A549 (cell line): ENCODE measurements around the gene PLBD2. TPM values are rescaled to one million over a fixed set of nuclear protein-coding genes. Genes with fewer than 3 reads are reported as not detected.

Experiments used
- ATAC-seq, 2 experiments: fragments of 200-7000 bp in 1 of 2; fragments of >200 bp in 1 of 2; cut with Nextera tagmentation in 1 of 2; cut with Tn5 transposase in 1 of 2; 3 replicates each; pipeline versions ENCODE4 v1.8.0 to v1.9.1; 2018 to 2020; ENCODE audit warnings: mild to moderate bottlenecking in 1 of 2, moderate library complexity in 1 of 2
- CTCF ChIA-PET: fragments of 300-600 bp; sonication (Branson Sonifier 250); formaldehyde crosslinking; extraction: SDS; loops from one replicate; lab custom pipeline; 2021; ENCODE audit warnings: antibody characterized with exemption, inconsistent platforms; lab: Yijun Ruan, JAX
- POLR2A ChIA-PET: fragments of 350-600 bp; formaldehyde crosslinking; extraction: SDS; loops from one replicate; lab custom pipeline; 2021; ENCODE audit warnings: antibody characterized with exemption, inconsistent platforms; lab: Yijun Ruan, JAX
- DNase-seq, 2 experiments: peaks; one replicate each; pipeline versions ENCODE4 v3.0.0 to v3.0.0-alpha.2; 2011 to 2016; ENCODE audit warnings: low read depth in 1 of 2, low spot score in 1 of 2
- FAIRE-seq: peaks from 2 replicates; lab custom pipeline; 2011; peaks lifted over from hg19 to GRCh38; lab: Jason Lieb, UNC
- H3K27ac ChIP-seq, 2 experiments: fragments of >200 bp; sonication (Bioruptor Twin); formaldehyde crosslinking; 3 replicates each; pipeline ENCODE4 v1.5.1; 2016 to 2017
- H3K4me1 ChIP-seq: fragments of >200 bp; sonication (Bioruptor Twin); formaldehyde crosslinking; 3 replicates; pipeline ENCODE4 v1.6.1; 2016
- H3K4me2 ChIP-seq: fragments of >200 bp; sonication (Bioruptor Twin); formaldehyde crosslinking; 3 replicates; pipeline ENCODE4 v1.6.1; 2016
- H3K4me3 ChIP-seq: fragments of >200 bp; sonication (Bioruptor Twin); formaldehyde crosslinking; 3 replicates; pipeline ENCODE4 v1.5.1; 2016
- H3K9me3 ChIP-seq: fragments of >200 bp; sonication (Bioruptor Twin); formaldehyde crosslinking; 3 replicates; pipeline ENCODE4 v1.6.1; 2016
- BCL3 ChIP-seq: fragments of >200 bp; sonication (Bioruptor Twin); formaldehyde crosslinking; IDR thresholded peaks from 3 replicates; pipeline ENCODE4 v1.6.1; 2016
- BHLHE40 ChIP-seq: IDR thresholded peaks from 2 replicates; pipeline ENCODE4 v1.6.1; 2012; ENCODE audit warnings: low read depth, low read length, inconsistent platforms
- EHF ChIP-seq: fragments of 250-450 bp; sonication (Bioruptor Pico); IDR thresholded peaks from 2 replicates; pipeline ENCODE4 v1.5.0; 2020; ENCODE audit warnings: mild to moderate bottlenecking
- EHMT2 ChIP-seq: fragments of 200-600 bp; sonication (generic); IDR thresholded peaks from 2 replicates; pipeline ENCODE4 v1.6.1; 2016; ENCODE audit warnings: antibody characterized with exemption, low read depth, mild to moderate bottlenecking, moderate library complexity
- GATA3 ChIP-seq: IDR thresholded peaks from 2 replicates; pipeline ENCODE4 v1.6.1; 2012; ENCODE audit warnings: borderline replicate concordance
- HDAC2 ChIP-seq: fragments of 200-600 bp; sonication (generic); IDR thresholded peaks from 2 replicates; pipeline ENCODE4 v1.6.1; 2016
- JUNB ChIP-seq: fragments of >200 bp; sonication (Bioruptor Twin); formaldehyde crosslinking; IDR thresholded peaks from 2 replicates; pipeline ENCODE4 v1.6.1; 2016
- KDM1A ChIP-seq: fragments of 200-600 bp; sonication (generic); IDR thresholded peaks from 2 replicates; pipeline ENCODE4 v1.6.1; 2016; ENCODE audit warnings: low read depth, mild to moderate bottlenecking
- MYC ChIP-seq: IDR thresholded peaks from 2 replicates; pipeline ENCODE4 v1.6.1; 2012; ENCODE audit warnings: mild to moderate bottlenecking, inconsistent platforms, low read length, improper control_type of control experiment, borderline replicate concordance
- NFE2L2 ChIP-seq: fragments of 150-350 bp; conservative IDR thresholded peaks from 2 replicates; pipeline ENCODE4 v1.6.1; 2014; ENCODE audit warnings: low read length
- NPAS2 ChIP-seq: fragments of 250-450 bp; sonication (Bioruptor Pico); IDR thresholded peaks from 2 replicates; pipeline ENCODE4 v1.8.0; 2022; ENCODE audit warnings: mild to moderate bottlenecking, moderate library complexity, borderline replicate concordance
- POLR2A ChIP-seq: IDR thresholded peaks from 2 replicates; pipeline ENCODE4 v1.6.1; 2012; ENCODE audit warnings: mild to moderate bottlenecking, low read length
- POLR2AphosphoS2 ChIP-seq: conservative IDR thresholded peaks from 2 replicates; pipeline ENCODE4 v1.6.1; 2012; ENCODE audit warnings: low read length, improper control_type of control experiment, inconsistent platforms
- RAD21 ChIP-seq, 2 experiments: fragments of >200 bp in 1 of 2; sonication (Bioruptor Twin) in 1 of 2; formaldehyde crosslinking in 1 of 2; IDR thresholded peaks in 1 of 2; conservative IDR thresholded peaks in 1 of 2; 2 replicates in 1 of 2; 3 replicates in 1 of 2; pipeline ENCODE4 v1.6.1; 2012 to 2018; ENCODE audit warnings: inconsistent platforms in 1 of 2
- REST ChIP-seq: fragments of 200-600 bp; sonication (generic); IDR thresholded peaks from 2 replicates; pipeline ENCODE4 v1.6.1; 2016; ENCODE audit warnings: antibody characterized with exemption, mild to moderate bottlenecking, moderate library complexity
- SMC3 ChIP-seq: fragments of >200 bp; sonication (Bioruptor Twin); formaldehyde crosslinking; IDR thresholded peaks from 3 replicates; pipeline ENCODE4 v1.6.1; 2018; ENCODE audit warnings: inconsistent platforms
- ZC3H11A ChIP-seq: fragments of 450-650 bp; IDR thresholded peaks from 2 replicates; pipeline ENCODE4 v1.6.1; 2014; ENCODE audit warnings: antibody characterized with exemption, mild to moderate bottlenecking
- WGBS: methylation state at CpG from one replicate; pipeline ENCODE4 v1.1.6; 2017; ENCODE audit errors: missing lambda C conversion rate; 5-methylcytosine and 5-hydroxymethylcytosine counted together
- polyA plus RNA-seq, 4 experiments: library from polyadenylated mRNA; depleted of rRNA in 3 of 4; stranded (reverse); fragments of >200 nt; fragmentation: RNase III in 1 of 4; extraction: RNeasy Plus Mini Kit Qiagen cat#74134 plus additional on column Dnase treatment in 1 of 4; gene quantifications; 2 replicates in 3 of 4; 3 replicates in 1 of 4; pipeline ENCODE4 v1.2.3, GENCODE V29; 2011 to 2017
- TF ChIP-seq, protein P1 (sequence below): IDR thresholded peaks from 2 replicates; pipeline ENCODE4 v1.6.1; 2012; ENCODE audit warnings: low read depth, borderline replicate concordance
- TF ChIP-seq, protein P2 (sequence below): fragments of 450-650 bp; IDR thresholded peaks from 2 replicates; pipeline ENCODE4 v1.6.1; 2014; ENCODE audit warnings: antibody characterized with exemption

Gene PLBD2
- polyA plus RNA-seq, 2 of the 4 experiments (the other 2 are of a cell fraction) = 13.2 to 25.9 TPM

GRCh38 chr12:113392520-113392919 lies 34.1 kb downstream of the PLBD2 start:
- no peak overlapping the region for H3K27ac ChIP-seq
- 86% methylated on average over 7 of the region's 7 CpGs for WGBS
- no peak overlapping the region for H3K4me2 ChIP-seq
- no peak for FAIRE-seq
- ATAC-seq = no peak
- CTCF ChIA-PET = interaction anchor here (0.6 to 1.4 kb wide), 3 partner anchors 14 to 33 kb away, joined by 3 to 4 read pairs (median 4); no protein-coding TSS in a partner anchor
- no peaks in the 10 kb centered on the region for H3K4me1 ChIP-seq
- no peak for DNase-seq
- TF ChIP-seq EHF = no peak
- TF ChIP-seq SMC3 = no peak
- TF ChIP-seq BHLHE40 = no peak
- no peak for TF ChIP-seq REST
- no peaks in the 10 kb centered on the region for H3K9me3 ChIP-seq
- H3K4me3 ChIP-seq = no peak overlapping the region
- POLR2A ChIA-PET = no interaction called here

- TF ChIP-seq NFE2L2 (no peak), ZC3H11A (no peak), GATA3 (no peak), KDM1A (no peak), BCL3 (no peak), EHMT2 (no peak), MYC (no peak), RAD21 (conservative IDR thresholded peaks at IDR 0.05 in 1 of 2, IDR thresholded peaks at IDR 0.05 in 1 of 2) (no peak), POLR2A (no peak), POLR2AphosphoS2 (no peak), HDAC2 (no peak), NPAS2 (CRISPR knock-in tag) (no peak), JUNB (no peak)
- TF ChIP-seq, protein P1, sequence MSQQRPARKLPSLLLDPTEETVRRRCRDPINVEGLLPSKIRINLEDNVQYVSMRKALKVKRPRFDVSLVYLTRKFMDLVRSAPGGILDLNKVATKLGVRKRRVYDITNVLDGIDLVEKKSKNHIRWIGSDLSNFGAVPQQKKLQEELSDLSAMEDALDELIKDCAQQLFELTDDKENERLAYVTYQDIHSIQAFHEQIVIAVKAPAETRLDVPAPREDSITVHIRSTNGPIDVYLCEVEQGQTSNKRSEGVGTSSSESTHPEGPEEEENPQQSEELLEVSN = no peak
- TF ChIP-seq, protein P2, sequence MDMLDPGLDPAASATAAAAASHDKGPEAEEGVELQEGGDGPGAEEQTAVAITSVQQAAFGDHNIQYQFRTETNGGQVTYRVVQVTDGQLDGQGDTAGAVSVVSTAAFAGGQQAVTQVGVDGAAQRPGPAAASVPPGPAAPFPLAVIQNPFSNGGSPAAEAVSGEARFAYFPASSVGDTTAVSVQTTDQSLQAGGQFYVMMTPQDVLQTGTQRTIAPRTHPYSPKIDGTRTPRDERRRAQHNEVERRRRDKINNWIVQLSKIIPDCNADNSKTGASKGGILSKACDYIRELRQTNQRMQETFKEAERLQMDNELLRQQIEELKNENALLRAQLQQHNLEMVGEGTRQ = no peak
- TF ChIP-seq, all 56 proteins: peak for 0
- ATAC-seq (peak in 1 of 2 experiments; percentile 58; a peak in 3 of 6 replicates), DNase-seq (peak in 1 of 2 experiments; percentile 42), FAIRE-seq (no peak)
- ChIA-PET POLR2A (no interaction called here), CTCF (interaction anchor here (1.4 kb wide), 1 partner anchor 32 kb away, joined by 4 read pairs; no protein-coding TSS in a partner anchor)
- Histone ChIP-seq H3K27ac (no peak overlapping the region), H3K9me3 (no peaks in the 10 kb centered on the region), H3K4me3 (no peak overlapping the region), H3K4me2 (no peak overlapping the region), H3K4me1 (no peaks in the 10 kb centered on the region)
- 82% methylated on average over 13 of the region's 17 CpGs for WGBS
Observed at GRCh38 chr12:113392988-113393579, 34.7 kb downstream of the PLBD2 start.
